Measurements from ENCODE around the gene CCNC. TPM values are rescaled to one million over a fixed set of nuclear protein-coding genes. Genes with fewer than 3 reads are reported as not detected.

The CCNC gene
- polyA plus RNA-seq, 1 donor (not counting 4 experiments of a cell fraction or from before 2014, with no cell fraction given): 103 TPM

GRCh38 chr6:99614430-99615186 lies 46.1 kb upstream of the CCNC start:
- Histone ChIP-seq H3K27ac (ENCODE audit: control insufficient read depth, insufficient read depth, low read length) (no peak overlapping the region), H3K4me2 (ENCODE audit: control insufficient read depth, extremely low read depth, insufficient read depth, low read depth, low read length) (peak overlapping the region; percentile 64), H3K9me1 (ENCODE audit: control insufficient read depth, extremely low read depth, insufficient read depth, low read length) (no peaks in the 10 kb centered on the region), H3K9me3 (ENCODE audit: control insufficient read depth, low read depth, low read length) (peaks cover 3% of the 10 kb centered on the region), H4K20me1 (ENCODE audit: control insufficient read depth, extremely low read depth, insufficient read depth, low read length) (no peaks in the 10 kb centered on the region), H3K4me1 (ENCODE audit: control insufficient read depth, extremely low read depth, insufficient read depth, low read length) (peaks cover 6% of the 10 kb centered on the region), H3K36me3 (ENCODE audit: control insufficient read depth in 2 of 2, extremely low read depth in 1 of 2, insufficient read depth in 2 of 2, low read length in 2 of 2) (no peaks in the 10 kb centered on the region), H2AFZ (ENCODE audit: control insufficient read depth, low read length) (no peak overlapping the region), H3K79me2 (ENCODE audit: control insufficient read depth, insufficient read depth, low read length) (no peaks in the 10 kb centered on the region), H3K4me3 (ENCODE audit: control insufficient read depth in 2 of 3, extremely low read depth in 1 of 3, insufficient read depth in 2 of 3, low read depth in 1 of 3, low read length in 3 of 3) (no peak overlapping the region), H3K27me3 (ENCODE audit: control insufficient read depth, extremely low read depth, insufficient read depth, low read length) (peaks cover 96% of the 10 kb centered on the region), H3K9ac (ENCODE audit: control insufficient read depth, extremely low read depth, insufficient read depth, low read length) (no peak overlapping the region)
- FAIRE-seq (no peak), DNase-seq (ENCODE audit: low read depth, low spot score) (no peak)
- TF ChIP-seq EZH2 (IDR thresholded peaks at IDR 0.05; ENCODE audit: low read length): peak; percentile 44
- no peak for TF ChIP-seq CTCF (optimal IDR thresholded peaks at IDR 0.05 in 1 of 3, IDR thresholded peaks at IDR 0.05 in 1 of 3, conservative IDR thresholded peaks at IDR 0.05 in 1 of 3; ENCODE audit: extremely low read depth in 1 of 3, insufficient read depth in 2 of 3, low read length in 3 of 3)
- dilution Hi-C loops (cut with MboI; ENCODE audit: extremely low pct_ligation_motif_present, low sequenced_read_pairs): no loop called here

GRCh38 chr6:99613705-99614429 lies 45.4 kb upstream of the CCNC start:
- H3K36me3 ChIP-seq (ENCODE audit: control insufficient read depth in 2 of 2, extremely low read depth in 1 of 2, insufficient read depth in 2 of 2, low read length in 2 of 2): no peaks in the 10 kb centered on the region
- H2AFZ ChIP-seq (ENCODE audit: control insufficient read depth, low read length): no peak overlapping the region
- no peak for TF ChIP-seq CTCF (optimal IDR thresholded peaks at IDR 0.05 in 1 of 3, IDR thresholded peaks at IDR 0.05 in 1 of 3, conservative IDR thresholded peaks at IDR 0.05 in 1 of 3; ENCODE audit: extremely low read depth in 1 of 3, insufficient read depth in 2 of 3, low read length in 3 of 3)
- TF ChIP-seq EZH2 (IDR thresholded peaks at IDR 0.05; ENCODE audit: low read length): peak; percentile 96
- dilution Hi-C loops (cut with MboI; ENCODE audit: extremely low pct_ligation_motif_present, low sequenced_read_pairs): no loop called here
- no peaks in the 10 kb centered on the region for H3K9me1 ChIP-seq (ENCODE audit: control insufficient read depth, extremely low read depth, insufficient read depth, low read length)
- peak overlapping the region; percentile 2 to 46 (median 46) for H3K4me3 ChIP-seq (ENCODE audit: control insufficient read depth in 2 of 3, extremely low read depth in 1 of 3, insufficient read depth in 2 of 3, low read depth in 1 of 3, low read length in 3 of 3)
- H3K4me1 ChIP-seq (ENCODE audit: control insufficient read depth, extremely low read depth, insufficient read depth, low read length): peaks cover 6% of the 10 kb centered on the region
- no peak overlapping the region for H3K27ac ChIP-seq (ENCODE audit: control insufficient read depth, insufficient read depth, low read length)
- no peak for DNase-seq (ENCODE audit: low read depth, low spot score)
- no peak for FAIRE-seq
- no peaks in the 10 kb centered on the region for H3K79me2 ChIP-seq (ENCODE audit: control insufficient read depth, insufficient read depth, low read length)
- H4K20me1 ChIP-seq (ENCODE audit: control insufficient read depth, extremely low read depth, insufficient read depth, low read length): no peaks in the 10 kb centered on the region
- peaks cover 97% of the 10 kb centered on the region for H3K27me3 ChIP-seq (ENCODE audit: control insufficient read depth, extremely low read depth, insufficient read depth, low read length)
- peaks cover 3% of the 10 kb centered on the region for H3K9me3 ChIP-seq (ENCODE audit: control insufficient read depth, low read depth, low read length)
- H3K9ac ChIP-seq (ENCODE audit: control insufficient read depth, extremely low read depth, insufficient read depth, low read length): no peak overlapping the region
- H3K4me2 ChIP-seq (ENCODE audit: control insufficient read depth, extremely low read depth, insufficient read depth, low read depth, low read length): peak overlapping the region; percentile 64

Data from keratinocyte (primary cell).